CD4-positive, alpha-beta T cell treated with Interleukin-1 beta for 1 hour (primary cell): ENCODE data around the gene APOF.
"Not testable (repeated sequence)": the region's sequence is repeated elsewhere in the genome, so short reads cannot be mapped to it uniquely, and the experiment has no call there.

Experiments
- DNase-seq, 2 donors: peaks; one replicate each; pipeline ENCODE4 v3.0.0-alpha.2; 2020 to 2022

Gene APOF

GRCh38 chr12:56330936-56331490 lies 31.6 kb downstream of the APOF start:
- no peak for DNase-seq

- no peak for DNase-seq
Measured at GRCh38 chr12:56326533-56326932, 36.1 kb downstream of the APOF start.

- no peak for DNase-seq
Measured at GRCh38 chr12:56326126-56326525, 36.5 kb downstream of the APOF start.

- no peak for DNase-seq
Measured at GRCh38 chr12:56324206-56324605, 38.5 kb downstream of the APOF start.

DNA sequence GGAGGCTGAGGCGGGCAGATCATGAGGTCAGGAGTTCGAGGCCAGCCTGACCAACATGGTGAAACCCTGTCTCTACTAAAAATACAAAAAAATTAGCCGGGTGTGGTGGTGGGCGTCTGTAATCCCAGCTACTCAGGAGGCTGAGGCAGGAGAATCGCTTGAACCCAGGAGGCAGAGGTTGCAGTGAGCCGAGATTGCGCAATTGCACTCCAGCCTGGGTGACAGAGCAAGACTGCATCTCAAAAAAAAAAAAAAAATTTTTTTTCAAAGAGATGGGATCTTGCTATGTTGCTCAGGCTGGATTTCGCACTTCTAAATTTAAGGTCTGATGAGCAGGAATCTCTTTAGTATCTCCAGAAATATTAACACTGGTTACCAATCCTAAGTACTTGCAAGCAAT lies 41.0 kb downstream of the APOF start:
- not testable (repeated sequence) for DNase-seq

- DNase-seq: peak in 1 of 2 donors; percentile 61
Measured at GRCh38 chr12:56321027-56321426, 41.6 kb downstream of the APOF start.

- no peak for DNase-seq
Measured at GRCh38 chr12:56317675-56318074, 45.0 kb downstream of the APOF start.

GRCh38 chr12:56315622-56316473 lies 46.8 kb downstream of the APOF start, which contains the start of gene CNPY2:
CNPY2 (minus strand) TSS chr12:56315988; CDS start chr12:56315217, 771 bp downstream.
- peak; percentile 95 for DNase-seq

DNA sequence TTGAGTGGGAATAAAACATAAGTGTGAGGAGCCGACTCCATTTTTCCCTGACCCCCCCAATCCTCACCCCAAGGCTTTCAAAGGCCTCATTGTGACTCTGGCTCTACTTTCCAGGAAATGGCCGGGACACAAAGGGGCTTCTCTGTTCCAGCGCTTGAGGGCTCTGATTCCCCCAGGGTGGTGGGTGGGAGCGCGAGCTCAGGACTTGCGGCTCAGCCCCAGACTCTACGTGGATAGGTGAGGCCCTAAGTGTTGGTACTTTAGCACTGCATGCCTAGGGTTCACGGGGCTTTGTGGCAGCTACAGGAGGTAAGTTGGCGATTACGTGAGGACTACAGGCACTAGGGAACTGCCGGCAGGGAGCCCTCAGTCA lies 47.4 kb downstream of the APOF start:
- no peak for DNase-seq

DNA sequence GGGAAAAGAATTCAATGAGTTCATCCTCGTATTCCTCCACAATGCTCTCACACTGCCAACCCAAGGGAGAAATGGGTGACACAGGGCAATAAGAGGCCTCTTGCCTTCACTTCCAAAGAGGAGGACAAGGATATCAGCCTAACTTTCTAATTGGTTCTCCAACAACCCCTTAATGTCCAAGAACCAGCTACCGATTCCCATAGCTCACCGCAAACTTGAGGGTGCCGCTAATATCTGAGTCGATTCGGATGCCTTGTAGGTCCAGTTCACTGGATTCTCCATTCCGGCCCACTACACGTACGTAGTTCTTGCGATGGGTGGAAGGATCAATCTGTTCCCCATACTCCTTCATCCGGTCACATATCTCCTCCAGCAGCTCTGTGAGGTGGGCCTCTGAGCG lies 51.7 kb downstream of the APOF start:
- DNase-seq: no peak
